H7 (cell line): Measurements from ENCODE around the gene SLC25A26. TPM values are rescaled to one million over a fixed set of nuclear protein-coding genes. Genes with fewer than 3 reads are reported as not detected.

Experiments used
- DNase-seq: peaks from one replicate; pipeline ENCODE4 v3.0.0; 2012
- H3K27me3 ChIP-seq: 2 replicates; pipeline ENCODE4 v1.6.0; 2011; ENCODE audit warnings: mild to moderate bottlenecking, low read length; ENCODE audit not compliant: control insufficient read depth, insufficient read depth
- H3K36me3 ChIP-seq: replicated peaks from 2 replicates; pipeline ENCODE4 v1.5.1; 2011; ENCODE audit warnings: low read length; ENCODE audit not compliant: control insufficient read depth, insufficient read depth
- H3K4me3 ChIP-seq: 2 replicates; pipeline ENCODE4 v1.5.1; 2011; ENCODE audit warnings: low read depth, mild to moderate bottlenecking, control low read depth, low read length, moderate library complexity; ENCODE audit not compliant: insufficient read depth
- total RNA-seq: library from RNA; depleted of rRNA; stranded (reverse); fragments of >200 nt; shearing (Covaris generic); gene quantifications from 2 replicates; pipeline ENCODE4 v1.2.3, GENCODE V29; 2014

Gene SLC25A26
- total RNA-seq, 1 experiment from 2014 or later: 26.5 TPM

GRCh38 chr3:66239513-66240123 is 18.8 kb downstream of the SLC25A26 start:
- no peak for DNase-seq
- no peaks in the 10 kb centered on the region for H3K27me3 ChIP-seq
- H3K4me3 ChIP-seq: no peak overlapping the region
- H3K36me3 ChIP-seq: peaks cover 4% of the 10 kb centered on the region

GRCh38 chr3:66241466-66241865 is 20.7 kb downstream of the SLC25A26 start:
- no peak for DNase-seq
- Histone ChIP-seq H3K27me3 (no peaks in the 10 kb centered on the region), H3K4me3 (no peak overlapping the region), H3K36me3 (peaks cover 4% of the 10 kb centered on the region)

GRCh38 chr3:66242788-66243464 is 22.1 kb downstream of the SLC25A26 start:
- peaks cover 4% of the 10 kb centered on the region for H3K36me3 ChIP-seq

GRCh38 chr3:66248641-66249040 is 27.8 kb downstream of the SLC25A26 start:
- Histone ChIP-seq H3K4me3 (no peak overlapping the region), H3K36me3 (peaks cover 2% of the 10 kb centered on the region), H3K27me3 (no peaks in the 10 kb centered on the region)
- no peak for DNase-seq

More at GRCh38 chr3:66242788-66243464, 22.1 kb downstream of the SLC25A26 start:
- no peaks in the 10 kb centered on the region for H3K27me3 ChIP-seq
- DNase-seq: no peak
- H3K4me3 ChIP-seq: no peak overlapping the region

- H3K36me3 ChIP-seq: no peaks in the 10 kb centered on the region
- H3K27me3 ChIP-seq: no peaks in the 10 kb centered on the region
- H3K4me3 ChIP-seq: no peak overlapping the region
- peak; percentile 15 for DNase-seq
Observed at GRCh38 chr3:66253790-66254620, 33.2 kb downstream of the SLC25A26 start.

GRCh38 chr3:66255865-66256264 is 35.1 kb downstream of the SLC25A26 start:
- Histone ChIP-seq H3K36me3 (no peaks in the 10 kb centered on the region), H3K27me3 (no peaks in the 10 kb centered on the region), H3K4me3 (no peak overlapping the region)
- no peak for DNase-seq

GRCh38 chr3:66256806-66257205 is 36.0 kb downstream of the SLC25A26 start:
- no peak overlapping the region for H3K4me3 ChIP-seq
- DNase-seq: no peak
- no peaks in the 10 kb centered on the region for H3K27me3 ChIP-seq
- H3K36me3 ChIP-seq: no peaks in the 10 kb centered on the region

- H3K36me3 ChIP-seq: no peaks in the 10 kb centered on the region
- H3K4me3 ChIP-seq: no peak overlapping the region
- DNase-seq: no peak
- H3K27me3 ChIP-seq: no peaks in the 10 kb centered on the region
Observed at GRCh38 chr3:66259566-66260255, 38.9 kb downstream of the SLC25A26 start.

GRCh38 chr3:66260431-66260830 is 39.6 kb downstream of the SLC25A26 start:
- Histone ChIP-seq H3K4me3 (no peak overlapping the region), H3K36me3 (no peaks in the 10 kb centered on the region), H3K27me3 (no peaks in the 10 kb centered on the region)
- DNase-seq: no peak

- Histone ChIP-seq H3K36me3 (no peaks in the 10 kb centered on the region), H3K27me3 (no peaks in the 10 kb centered on the region), H3K4me3 (no peak overlapping the region)
- DNase-seq: no peak
Observed at GRCh38 chr3:66261355-66261754, 40.6 kb downstream of the SLC25A26 start.

- H3K27me3 ChIP-seq: no peaks in the 10 kb centered on the region
- H3K36me3 ChIP-seq: no peaks in the 10 kb centered on the region
- H3K4me3 ChIP-seq: no peak overlapping the region
- no peak for DNase-seq
Observed at GRCh38 chr3:66265649-66266048, 44.8 kb downstream of the SLC25A26 start.

- Histone ChIP-seq H3K27me3 (no peaks in the 10 kb centered on the region), H3K4me3 (no peak overlapping the region), H3K36me3 (no peaks in the 10 kb centered on the region)
- DNase-seq: no peak
Observed at GRCh38 chr3:66266551-66266950, 45.8 kb downstream of the SLC25A26 start.

- H3K36me3 ChIP-seq: no peaks in the 10 kb centered on the region
- no peak for DNase-seq
- no peak overlapping the region for H3K4me3 ChIP-seq
- H3K27me3 ChIP-seq: no peaks in the 10 kb centered on the region
Observed at GRCh38 chr3:66267031-66267430, 46.2 kb downstream of the SLC25A26 start.

- no peak for DNase-seq
- H3K4me3 ChIP-seq: no peak overlapping the region
- no peaks in the 10 kb centered on the region for H3K27me3 ChIP-seq
- H3K36me3 ChIP-seq: no peaks in the 10 kb centered on the region
Observed at GRCh38 chr3:66267906-66268305, 47.1 kb downstream of the SLC25A26 start.
